IMR-90 (cell line): ENCODE data around the gene GRAMD1A. TPM values are rescaled to one million over a fixed set of nuclear protein-coding genes. Genes with fewer than 3 reads are reported as not detected.

ENCODE experiments used
- ATAC-seq: fragments of 200-7000 bp; cut with Tn5 transposase; 2 replicates; pipeline ENCODE4 v1.9.1; 2020; ENCODE audit warnings: low read depth, mild to moderate bottlenecking, moderate library complexity
- BruUV-seq: library from RNA; stranded (reverse); fragments of 400-500 nt; replicated peaks from 2 replicates; lab custom pipeline; 2021; lab: Mats Ljungman, UMichigan
- CTCF ChIA-PET: fragments of 300-600 bp; formaldehyde crosslinking; extraction: SDS; loops from one replicate; lab custom pipeline; 2021; ENCODE audit warnings: antibody characterized with exemption; lab: Yijun Ruan, JAX
- POLR2A ChIA-PET: fragments of 300-600 bp; sonication (Branson Sonifier 250); formaldehyde crosslinking; loops from one replicate; lab custom pipeline; 2022; ENCODE audit warnings: antibody characterized with exemption; ENCODE audit not compliant: unreplicated experiment; lab: Charles Lee
- DNase-seq: peaks from one replicate; pipeline ENCODE4 v3.0.0; 2013
- H2AFZ ChIP-seq: replicated peaks from 2 replicates; pipeline ENCODE3; 2013; ENCODE audit warnings: low read length, mild to moderate bottlenecking; ENCODE audit not compliant: poor library complexity
- H2AK5ac ChIP-seq: 2 replicates; pipeline ENCODE4 v1.6.1; 2013; ENCODE audit warnings: low read depth, low read length, inconsistent platforms
- H2AK9ac ChIP-seq: replicated peaks from 2 replicates; pipeline ENCODE3; 2013; ENCODE audit warnings: mild to moderate bottlenecking, low read depth, low read length, moderate library complexity; ENCODE audit not compliant: poor library complexity
- H2BK120ac ChIP-seq: 2 replicates; pipeline ENCODE4 v1.6.1; 2013; ENCODE audit warnings: low read depth, low read length, inconsistent platforms
- H2BK15ac ChIP-seq: 3 replicates; pipeline ENCODE4 v1.6.1; 2013; ENCODE audit warnings: low read depth, low read length, inconsistent platforms
- H2BK20ac ChIP-seq: 2 replicates; pipeline ENCODE4 v1.6.1; 2013; ENCODE audit warnings: low read depth, mild to moderate bottlenecking, inconsistent platforms, low read length, moderate library complexity
- H2BK5ac ChIP-seq: 2 replicates; pipeline ENCODE4 v1.6.1; 2013; ENCODE audit warnings: mild to moderate bottlenecking, low read depth, low read length, inconsistent platforms; ENCODE audit not compliant: poor library complexity, severe bottlenecking
- H3K14ac ChIP-seq: replicated peaks from 2 replicates; pipeline ENCODE4 v1.6.1; 2013; ENCODE audit warnings: low read depth, low read length, inconsistent platforms
- H3K18ac ChIP-seq: 2 replicates; pipeline ENCODE4 v1.6.1; 2013; ENCODE audit warnings: low read depth, low read length, control low read depth
- H3K23ac ChIP-seq: 2 replicates; pipeline ENCODE4 v1.6.1; 2013; ENCODE audit warnings: low read depth, low read length, inconsistent platforms
- H3K27ac ChIP-seq: 2 replicates; pipeline ENCODE4 v1.5.1; 2013; ENCODE audit warnings: mild to moderate bottlenecking, control low read depth, low read length; ENCODE audit not compliant: insufficient read depth
- H3K27me3 ChIP-seq: 2 replicates; pipeline ENCODE4 v1.6.1; 2013; ENCODE audit warnings: low read length; ENCODE audit not compliant: control insufficient read depth, insufficient read depth
- H3K36me3 ChIP-seq: 2 replicates; pipeline ENCODE4 v1.6.1; 2013; ENCODE audit warnings: low read length, mixed read lengths; ENCODE audit not compliant: control insufficient read depth, insufficient read depth
- H3K4ac ChIP-seq: 2 replicates; pipeline ENCODE4 v1.6.1; 2013; ENCODE audit warnings: low read depth, low read length, inconsistent platforms
- H3K4me1 ChIP-seq: 2 replicates; pipeline ENCODE4 v1.6.1; 2013; ENCODE audit warnings: low read length, mixed read lengths; ENCODE audit not compliant: control insufficient read depth, insufficient read depth
- H3K4me2 ChIP-seq: 2 replicates; pipeline ENCODE4 v1.6.1; 2013; ENCODE audit warnings: low read depth, mild to moderate bottlenecking, control low read depth, low read length, moderate library complexity
- H3K4me3 ChIP-seq: 2 replicates; pipeline ENCODE4 v1.5.1; 2013; ENCODE audit warnings: low read depth, mild to moderate bottlenecking, control low read depth, low read length, moderate library complexity; ENCODE audit not compliant: insufficient read depth
- H3K56ac ChIP-seq: 2 replicates; pipeline ENCODE4 v1.6.1; 2013; ENCODE audit warnings: low read length, inconsistent platforms; ENCODE audit not compliant: insufficient read depth; ENCODE audit errors: extremely low read depth
- H3K79me1 ChIP-seq, 2 experiments: 2 replicates each; pipeline ENCODE4 v1.6.1; 2013; ENCODE audit warnings: low read length in 2 of 2, inconsistent platforms in 1 of 2, low read depth in 1 of 2
- H3K9ac ChIP-seq: 2 replicates; pipeline ENCODE4 v1.6.1; 2013; ENCODE audit warnings: low read depth, low read length, control low read depth
- H3K9me1 ChIP-seq: 2 replicates; pipeline ENCODE4 v1.6.1; 2013; ENCODE audit warnings: low read length, inconsistent platforms; ENCODE audit not compliant: insufficient read depth
- H3K9me3 ChIP-seq: 2 replicates; pipeline ENCODE4 v1.6.1; 2013; ENCODE audit warnings: low read length; ENCODE audit not compliant: control insufficient read depth, insufficient read depth
- H4K20me1 ChIP-seq: 2 replicates; pipeline ENCODE4 v1.6.1; 2013; ENCODE audit warnings: low read length, inconsistent platforms; ENCODE audit not compliant: insufficient read depth
- H4K5ac ChIP-seq: 2 replicates; pipeline ENCODE4 v1.6.1; 2013; ENCODE audit warnings: mild to moderate bottlenecking, low read depth, low read length, control low read depth
- H4K8ac ChIP-seq, 2 experiments: 2 replicates each; pipeline ENCODE4 v1.6.1; 2013; ENCODE audit warnings: low read depth in 2 of 2, low read length in 2 of 2, control low read depth in 1 of 2, inconsistent platforms in 1 of 2
- H4K91ac ChIP-seq: 2 replicates; pipeline ENCODE4 v1.6.1; 2013; ENCODE audit warnings: low read depth, low read length, inconsistent platforms; ENCODE audit not compliant: insufficient read depth
- BHLHE40 ChIP-seq: fragments of 150-350 bp; IDR thresholded peaks from 2 replicates; pipeline ENCODE4 v1.6.1; 2016; ENCODE audit warnings: mild to moderate bottlenecking, low read depth, low read length
- CEBPB ChIP-seq: IDR thresholded peaks from 2 replicates; pipeline ENCODE4 v1.6.1; 2012; ENCODE audit warnings: low read depth, low read length, improper control_type of control experiment
- ELK1 ChIP-seq: fragments of 150-350 bp; IDR thresholded peaks from 2 replicates; pipeline ENCODE4 v1.6.1; 2016; ENCODE audit warnings: low read depth, mild to moderate bottlenecking, low read length, moderate library complexity, borderline replicate concordance
- MAZ ChIP-seq: IDR thresholded peaks from 2 replicates; pipeline ENCODE4 v1.6.1; 2012; ENCODE audit warnings: low read depth, mild to moderate bottlenecking, low read length, improper control_type of control experiment, moderate library complexity, borderline replicate concordance
- MXI1 ChIP-seq: IDR thresholded peaks from 2 replicates; pipeline ENCODE4 v1.6.1; 2012; ENCODE audit warnings: low read depth, mild to moderate bottlenecking, low read length, moderate library complexity, borderline replicate concordance
- NFE2L2 ChIP-seq: fragments of 150-350 bp; IDR thresholded peaks from 2 replicates; pipeline ENCODE4 v1.6.1; 2016; ENCODE audit warnings: low read depth, mild to moderate bottlenecking, low read length
- POLR2A ChIP-seq: IDR thresholded peaks from 2 replicates; pipeline ENCODE4 v1.6.1; 2012; ENCODE audit warnings: mild to moderate bottlenecking, low read depth, low read length
- RAD21 ChIP-seq: IDR thresholded peaks from 2 replicates; pipeline ENCODE4 v1.6.1; 2012; ENCODE audit warnings: low read length, improper control_type of control experiment
- RFX5 ChIP-seq: IDR thresholded peaks from 2 replicates; pipeline ENCODE4 v1.8.0; 2012; ENCODE audit warnings: low read depth, mild to moderate bottlenecking, low read length, moderate library complexity
- USF2 ChIP-seq: fragments of 150-350 bp; IDR thresholded peaks from 2 replicates; pipeline ENCODE4 v1.6.1; 2017; ENCODE audit warnings: mild to moderate bottlenecking, antibody characterized with exemption, low read length, low read depth
- WGBS, 2 experiments: methylation state at CpG; one replicate each; pipeline versions ENCODE4 v1.1.5 to v1.1.7; 2013; ENCODE audit warnings: missing lambda C conversion rate in 2 of 2; ENCODE audit not compliant: insufficient read length in 1 of 2; ENCODE audit errors: extremely low coverage in 2 of 2; 5-methylcytosine and 5-hydroxymethylcytosine counted together
- dilution Hi-C: fragments of 300-500 bp; cut with HindIII; formaldehyde crosslinking; loops from one replicate; pipeline ENCODE4 v1.14.3; 2018; ENCODE audit warnings: low sequenced_read_pairs; ENCODE audit not compliant: unreplicated experiment
- in situ Hi-C: fragments of 300-500 bp; cut with MboI; formaldehyde crosslinking; loops from 3 replicates; pipeline ENCODE4 v1.14.3; 2019; ENCODE audit warnings: low sequenced_read_pairs, inconsistent platforms, mixed read lengths
- intact Hi-C: fragments of 100-400 bp; cut with micrococcal nuclease; formaldehyde crosslinking; loops from 2 replicates; pipeline ENCODE4 v1.10.0; 2022
- polyA plus RNA-seq, 3 experiments: library from polyadenylated mRNA; depleted of rRNA; stranded (reverse); fragments of >200 nt; gene quantifications; 2 replicates each; pipeline ENCODE4 v1.2.3, GENCODE V29; 2012; ENCODE audit warnings: low replicate concordance in 1 of 3
- total RNA-seq: library from RNA; depleted of rRNA; stranded (reverse); fragments of >200 nt; gene quantifications from 2 replicates; pipeline ENCODE4 v1.2.3, GENCODE V29; 2012
- TF ChIP-seq, protein P1 (sequence below): conservative IDR thresholded peaks from 2 replicates; pipeline ENCODE4 v1.5.1; 2012; ENCODE audit warnings: mild to moderate bottlenecking, low read depth, low read length, improper control_type of control experiment

The GRAMD1A gene
- total and polyA plus RNA-seq, 2 of the 4 experiments (the other 2 are of a cell fraction) = 11.1 to 63.0 TPM

- Histone ChIP-seq H3K27me3 (no peaks in the 10 kb centered on the region), H2BK5ac (no peak overlapping the region), H3K4ac (no peak overlapping the region), H3K36me3 (peaks cover 35% of the 10 kb centered on the region), H4K91ac (no peak overlapping the region), H3K27ac (no peak overlapping the region), H2AK5ac (no peak overlapping the region; the same call in 1 of the 2 replicates), H2BK20ac (no peak overlapping the region), H3K79me1 (peaks cover 45 to 55% of the 10 kb centered on the region in 2 experiments), H3K9ac (no peak overlapping the region), H3K23ac (no peak overlapping the region), H3K14ac (no peak overlapping the region), H3K9me3 (peaks cover 41% of the 10 kb centered on the region), H3K18ac (no peak overlapping the region), H3K56ac (no peak overlapping the region), H2AK9ac (peak overlapping the region; percentile 15), H2BK15ac (no peak overlapping the region), H4K5ac (no peak overlapping the region), H3K4me1 (peaks cover 3% of the 10 kb centered on the region), H4K20me1 (peaks cover 26% of the 10 kb centered on the region), H3K4me3 (no peak overlapping the region), H2BK120ac (no peak overlapping the region), H2AFZ (peak overlapping the region; percentile 63), H3K4me2 (no peak overlapping the region), H4K8ac (no peak overlapping the region), H3K9me1 (peaks cover 20% of the 10 kb centered on the region)
- peak; percentile 86 for DNase-seq
- in situ Hi-C loops = no loop called here
- WGBS, 2 experiments = no CpG with 5 or more reads among the region's 8 CpGs
- ChIA-PET CTCF (no interaction called here), POLR2A (no interaction called here)
- no TSS peak for BruUV-seq
- ATAC-seq = no peak
- intact Hi-C loops = no loop called here
- TF ChIP-seq RAD21 (no peak), RFX5 (no peak), MXI1 (no peak), ELK1 (no peak), POLR2A (no peak), BHLHE40 (no peak), USF2 (no peak), CEBPB (no peak), MAZ (no peak), NFE2L2 (no peak)
- TF ChIP-seq, protein P1, sequence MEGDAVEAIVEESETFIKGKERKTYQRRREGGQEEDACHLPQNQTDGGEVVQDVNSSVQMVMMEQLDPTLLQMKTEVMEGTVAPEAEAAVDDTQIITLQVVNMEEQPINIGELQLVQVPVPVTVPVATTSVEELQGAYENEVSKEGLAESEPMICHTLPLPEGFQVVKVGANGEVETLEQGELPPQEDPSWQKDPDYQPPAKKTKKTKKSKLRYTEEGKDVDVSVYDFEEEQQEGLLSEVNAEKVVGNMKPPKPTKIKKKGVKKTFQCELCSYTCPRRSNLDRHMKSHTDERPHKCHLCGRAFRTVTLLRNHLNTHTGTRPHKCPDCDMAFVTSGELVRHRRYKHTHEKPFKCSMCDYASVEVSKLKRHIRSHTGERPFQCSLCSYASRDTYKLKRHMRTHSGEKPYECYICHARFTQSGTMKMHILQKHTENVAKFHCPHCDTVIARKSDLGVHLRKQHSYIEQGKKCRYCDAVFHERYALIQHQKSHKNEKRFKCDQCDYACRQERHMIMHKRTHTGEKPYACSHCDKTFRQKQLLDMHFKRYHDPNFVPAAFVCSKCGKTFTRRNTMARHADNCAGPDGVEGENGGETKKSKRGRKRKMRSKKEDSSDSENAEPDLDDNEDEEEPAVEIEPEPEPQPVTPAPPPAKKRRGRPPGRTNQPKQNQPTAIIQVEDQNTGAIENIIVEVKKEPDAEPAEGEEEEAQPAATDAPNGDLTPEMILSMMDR = no peak
- dilution Hi-C loops = no loop called here
These were observed 39.9 kb upstream of the GRAMD1A start for GRCh38 chr19:34960103-34960805.
